Right kidney (tissue), 1 donor: ENCODE results near the gene ZFYVE27.

Experiments used
- DNase-seq: peaks from one replicate; pipeline ENCODE4 v3.0.0-alpha.2; 2016

The ZFYVE27 gene

DNA sequence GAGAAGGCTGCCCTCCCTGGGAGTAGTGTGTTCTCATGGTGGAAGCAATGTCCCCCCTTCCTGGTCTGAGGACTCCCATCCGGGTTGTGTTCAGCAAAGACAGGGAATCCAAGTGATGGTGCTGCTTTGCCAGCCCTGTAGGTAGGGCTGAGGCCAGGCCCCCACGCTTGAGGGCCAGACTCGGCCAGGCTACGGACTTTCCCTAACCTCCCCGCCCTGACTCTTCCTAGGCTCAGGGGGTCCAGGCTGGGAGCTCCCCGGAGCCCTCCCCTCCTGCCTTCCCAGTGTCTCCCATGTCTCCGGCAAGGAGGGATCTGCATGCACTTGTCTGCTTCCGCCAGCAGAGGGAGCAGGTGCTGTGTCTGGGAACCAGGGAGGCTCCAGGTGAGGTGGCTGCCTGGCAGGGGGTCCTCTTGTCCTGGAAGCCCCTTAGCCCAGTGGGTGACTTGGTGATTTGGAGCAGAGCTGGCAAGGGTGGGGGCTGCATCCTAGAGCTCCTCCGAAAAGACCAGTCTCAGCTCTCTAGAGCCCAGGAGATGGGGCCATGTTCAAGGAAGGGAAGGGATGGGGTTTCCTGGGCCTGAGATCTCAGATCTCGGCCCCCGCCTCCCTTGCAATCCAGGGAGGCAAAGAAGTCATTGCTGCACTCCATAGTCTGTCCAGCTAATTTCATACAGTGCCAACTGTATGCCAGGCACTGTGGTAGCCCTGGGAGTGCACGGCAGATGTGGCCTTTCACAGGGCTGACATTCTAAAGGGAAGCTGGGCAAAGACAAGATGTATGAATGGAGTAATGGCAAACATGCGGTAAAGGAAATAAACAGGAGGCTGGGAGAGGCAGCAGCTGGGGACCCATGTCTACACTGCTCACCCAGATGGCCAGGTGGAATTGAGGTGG is 55.1 kb downstream of the ZFYVE27 start:
- DNase-seq: peak; percentile 44

DNA sequence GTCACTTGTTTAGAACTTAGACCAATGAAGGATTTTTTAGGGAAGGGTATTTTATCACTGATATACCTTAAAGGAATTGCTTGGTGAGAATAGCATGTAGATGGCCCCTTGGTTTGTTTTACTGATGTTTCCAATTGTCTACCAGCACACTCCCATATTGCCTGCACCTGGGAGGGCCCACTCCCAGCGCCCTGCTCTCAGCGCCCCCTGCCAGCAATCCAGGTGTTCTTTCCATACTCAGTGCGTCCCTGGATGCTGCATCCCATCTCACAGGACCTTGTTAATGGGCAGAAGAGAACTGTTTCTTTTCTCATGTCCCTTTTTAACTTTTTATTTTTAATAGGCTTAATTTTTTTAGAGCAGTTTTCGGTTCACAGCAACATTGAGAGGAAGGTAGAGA is 59.0 kb downstream of the ZFYVE27 start:
- DNase-seq: no peak

DNA sequence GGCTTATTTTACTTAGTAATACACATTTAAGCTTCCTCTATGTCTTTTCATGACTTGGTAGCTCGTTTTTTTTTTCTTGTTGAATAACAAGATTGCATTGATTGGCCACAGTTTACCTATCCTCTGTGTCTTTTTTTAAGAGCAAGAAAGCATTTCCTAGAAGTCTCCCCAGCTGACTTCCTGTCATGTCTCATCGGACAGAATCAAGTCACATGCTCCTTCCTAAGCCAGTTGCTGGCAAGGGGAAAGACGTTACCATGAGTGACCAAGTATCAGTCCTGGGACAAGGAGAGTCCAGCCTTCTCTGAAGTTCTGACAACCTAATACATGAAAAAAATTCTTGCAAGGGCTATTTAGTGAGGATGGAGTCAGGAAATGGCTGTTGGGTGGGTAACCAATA is 59.7 kb downstream of the ZFYVE27 start:
- no peak for DNase-seq

DNA sequence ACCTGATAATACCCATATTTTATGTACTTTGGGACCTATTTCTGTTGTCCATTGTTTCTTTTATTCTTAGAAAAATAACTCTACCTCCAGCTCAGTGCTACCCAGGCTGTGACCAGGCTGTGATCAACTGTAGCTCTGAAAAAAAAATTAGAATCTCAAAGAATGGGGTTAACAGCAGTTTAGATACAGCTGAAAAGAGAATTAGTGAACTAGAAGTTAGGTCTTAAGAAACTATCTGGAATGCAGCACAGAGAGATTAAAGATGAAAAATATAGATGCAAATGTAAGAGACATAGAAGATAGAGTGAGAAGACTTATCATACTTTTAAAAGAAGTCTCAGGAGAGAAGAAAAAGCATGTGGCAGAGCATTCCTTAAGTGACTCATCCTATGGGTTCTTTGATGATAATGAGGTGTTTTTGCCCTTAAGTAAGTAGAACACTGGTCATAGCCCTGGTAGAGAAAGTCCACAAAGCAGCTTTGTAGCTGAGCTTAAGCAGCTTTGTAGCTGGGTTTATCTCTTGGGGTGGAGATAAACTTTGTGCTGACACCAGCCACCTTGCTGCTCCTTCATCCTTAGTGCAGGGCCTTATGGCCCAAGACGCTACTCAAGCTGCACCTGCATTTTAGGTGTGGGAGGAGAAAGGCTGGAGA is 62.2 kb downstream of the ZFYVE27 start:
- DNase-seq: no peak

DNA sequence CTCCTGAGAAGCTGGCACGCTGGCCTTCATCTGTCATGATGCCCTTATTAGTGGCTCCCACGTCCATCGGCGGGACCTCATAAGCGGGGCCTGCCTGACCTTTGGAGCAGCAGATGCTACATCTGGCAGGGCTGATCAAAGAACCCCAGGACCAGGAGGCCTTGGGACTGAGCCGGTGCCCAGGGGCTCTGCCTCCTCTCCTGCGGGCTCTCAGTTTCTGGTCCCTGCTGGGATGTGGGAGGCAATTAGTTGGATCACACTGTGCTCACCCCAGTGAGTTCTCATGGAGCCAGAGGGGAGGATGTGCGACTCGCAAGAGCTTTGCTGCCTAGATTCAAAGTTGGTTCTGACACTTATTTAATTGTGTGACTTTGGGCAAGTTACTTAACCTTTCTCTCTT is 63.5 kb downstream of the ZFYVE27 start:
- DNase-seq: no peak

DNA sequence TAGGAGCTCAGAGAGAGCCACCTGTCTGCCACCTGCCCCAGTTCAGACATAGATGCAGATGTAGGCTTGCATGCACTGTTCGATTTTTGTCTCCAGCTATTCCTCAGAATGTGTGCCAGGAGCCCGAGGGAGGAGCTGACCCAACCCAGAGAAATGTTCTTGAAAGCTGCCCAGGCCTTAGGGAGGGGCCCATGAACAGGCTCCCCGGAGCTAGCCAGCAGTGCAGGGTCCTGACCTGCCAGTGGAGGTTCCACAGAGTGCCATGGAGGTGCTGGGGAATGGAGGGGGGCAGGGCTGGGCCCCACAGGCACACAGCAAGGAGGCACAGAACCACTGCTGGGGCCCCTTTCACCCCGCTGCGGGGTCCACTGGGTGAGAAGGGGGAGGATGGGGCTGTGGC is 64.5 kb downstream of the ZFYVE27 start:
- DNase-seq: no peak

DNA sequence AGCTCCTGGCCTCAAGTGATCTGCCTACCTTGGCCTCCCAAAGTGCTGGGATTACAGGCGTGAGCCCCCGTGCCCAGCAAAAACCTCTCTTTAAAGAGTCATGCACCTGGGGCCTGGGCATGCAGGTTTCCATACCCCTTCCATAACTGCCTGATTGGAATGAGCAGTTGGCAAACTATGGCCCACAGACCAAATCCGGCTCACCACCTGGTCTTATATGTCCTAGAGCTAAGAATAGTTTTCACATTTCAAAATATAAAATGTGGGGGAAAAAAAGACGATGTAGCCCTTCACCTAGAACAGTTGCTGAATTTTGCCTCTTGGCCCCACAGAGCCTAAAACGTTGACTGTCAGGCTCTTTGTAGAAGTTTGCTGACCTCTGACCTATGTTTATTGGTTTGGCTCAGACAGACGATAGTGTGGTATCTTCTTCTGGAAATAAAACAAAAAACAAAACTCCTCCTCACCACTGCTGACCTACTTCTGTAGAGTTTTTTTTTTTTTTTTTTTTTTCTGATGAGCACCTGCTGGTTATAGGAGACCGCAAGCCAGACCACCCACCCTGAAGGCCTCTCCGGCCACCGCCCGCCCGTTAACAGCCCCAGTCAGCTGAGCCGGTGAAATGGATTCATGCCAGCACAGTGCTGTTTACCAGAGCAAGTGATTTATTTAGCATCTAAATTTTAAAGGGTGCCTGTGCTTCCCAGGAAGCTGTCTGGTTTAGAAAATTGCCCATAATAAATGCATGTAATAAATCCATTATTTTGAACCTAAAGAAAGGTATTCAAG is 68.4 kb downstream of the ZFYVE27 start:
- DNase-seq: no peak

DNA sequence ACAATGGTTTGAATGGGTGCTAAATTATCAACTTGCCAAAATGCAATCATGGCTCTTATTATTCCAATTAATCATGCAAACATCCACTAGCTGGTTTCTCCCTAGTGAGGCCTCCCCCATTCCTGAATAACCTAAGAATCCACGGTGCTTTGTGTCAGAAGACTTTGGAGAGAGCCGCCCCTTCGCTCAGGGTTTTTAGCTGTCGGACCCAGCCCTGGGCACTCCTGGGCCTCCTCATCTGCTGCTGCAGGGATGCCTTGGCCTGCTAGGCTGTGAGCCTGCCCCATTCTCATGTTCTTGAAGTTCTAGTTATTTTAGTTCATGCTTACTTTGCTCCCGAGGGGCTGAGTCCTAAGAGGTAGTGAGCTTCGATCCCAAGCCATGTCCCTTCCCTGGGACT is 69.0 kb downstream of the ZFYVE27 start:
- DNase-seq: no peak

DNA sequence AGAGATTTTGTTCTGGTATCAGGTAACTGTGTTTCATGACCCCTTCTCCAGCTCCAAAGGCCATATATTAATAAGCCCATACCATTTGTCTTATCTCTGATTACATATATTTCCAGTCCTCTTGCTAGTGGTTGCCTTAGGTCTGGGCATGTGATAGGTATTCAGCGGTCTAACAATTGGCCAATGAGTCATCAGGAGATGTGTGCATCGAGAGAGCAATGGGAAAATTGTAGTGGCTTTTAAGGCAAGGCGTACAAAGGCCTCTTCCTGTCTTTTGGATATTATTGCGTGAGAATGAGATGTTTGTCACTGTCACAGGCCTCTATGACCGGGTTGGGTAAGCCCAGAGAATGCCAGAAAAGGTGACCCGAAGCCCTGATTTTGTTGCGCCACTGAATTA is 73.5 kb downstream of the ZFYVE27 start:
- no peak for DNase-seq
